T-helper 2 cell (primary cell): Measurements from ENCODE around the gene DNASE1.

Experiments used
- DNase-seq, 5 experiments: peaks; one replicate each; pipeline versions ENCODE4 v3.0.0 to v3.0.0-alpha.2; 2012 to 2022

Gene DNASE1

GRCh38 chr16:3665508-3665907, 11.0 kb downstream of the DNASE1 start:
- peak in 2 of 5 experiments; percentile 22 to 59 for DNase-seq

GRCh38 chr16:3668626-3669025, 14.1 kb downstream of the DNASE1 start:
- no peak for DNase-seq

- no peak for DNase-seq
Measured at GRCh38 chr16:3669082-3669481, 14.6 kb downstream of the DNASE1 start.

GRCh38 chr16:3670711-3671110, 16.2 kb downstream of the DNASE1 start:
- no peak for DNase-seq

GRCh38 chr16:3671424-3671823, 16.9 kb downstream of the DNASE1 start:
- DNase-seq: no peak

- no peak for DNase-seq
Measured at GRCh38 chr16:3672571-3673041, 18.1 kb downstream of the DNASE1 start.

GRCh38 chr16:3673201-3673600, 18.7 kb downstream of the DNASE1 start:
- no peak for DNase-seq

GRCh38 chr16:3673676-3674377, 19.3 kb downstream of the DNASE1 start:
- no peak for DNase-seq

- no peak for DNase-seq
Measured at GRCh38 chr16:3674513-3675295, 20.2 kb downstream of the DNASE1 start.

GRCh38 chr16:3675601-3676130, 21.2 kb downstream of the DNASE1 start:
- no peak for DNase-seq

- no peak for DNase-seq
Measured at GRCh38 chr16:3677994-3678393, 23.5 kb downstream of the DNASE1 start.

GRCh38 chr16:3681206-3681605, 26.7 kb downstream of the DNASE1 start:
- no peak for DNase-seq

GRCh38 chr16:3687021-3687420, 32.5 kb downstream of the DNASE1 start:
- no peak for DNase-seq

- DNase-seq: no peak
Measured at GRCh38 chr16:3687792-3688191, 33.3 kb downstream of the DNASE1 start.

- DNase-seq: no peak
Measured at GRCh38 chr16:3689731-3690130, 35.2 kb downstream of the DNASE1 start.

GRCh38 chr16:3690470-3690928, 36.0 kb downstream of the DNASE1 start:
- peak; percentile 59 to 85 (median 72) for DNase-seq

- DNase-seq: peak in 1 of 5 experiments; percentile 13
Measured at GRCh38 chr16:3690980-3691720, 36.7 kb downstream of the DNASE1 start.

GRCh38 chr16:3691761-3692160, 37.3 kb downstream of the DNASE1 start:
- no peak for DNase-seq

GRCh38 chr16:3694051-3694450, 39.6 kb downstream of the DNASE1 start:
- no peak for DNase-seq

- DNase-seq: no peak
Measured at GRCh38 chr16:3695610-3696369, 41.3 kb downstream of the DNASE1 start.

- no peak for DNase-seq
Measured at GRCh38 chr16:3696425-3697218, 42.1 kb downstream of the DNASE1 start.
